HG03439 (cell line): ENCODE data around the gene DALRD3.

Experiments
- ATAC-seq: cut with Tn5 transposase; IDR thresholded peaks from one replicate; pipeline ENCODE4 v1.9.1; 2021; ENCODE audit warnings: mild to moderate bottlenecking, moderate library complexity; ENCODE audit not compliant: unreplicated experiment

DALRD3 gene

GRCh38 chr3:48982686-48983085 lies 35.7 kb downstream of the DALRD3 start:
- no peak for ATAC-seq

GRCh38 chr3:48982016-48982415 lies 36.4 kb downstream of the DALRD3 start:
- ATAC-seq, result no peak

- ATAC-seq, result no peak
Measured at GRCh38 chr3:48980295-48980694, 38.1 kb downstream of the DALRD3 start.

DNA sequence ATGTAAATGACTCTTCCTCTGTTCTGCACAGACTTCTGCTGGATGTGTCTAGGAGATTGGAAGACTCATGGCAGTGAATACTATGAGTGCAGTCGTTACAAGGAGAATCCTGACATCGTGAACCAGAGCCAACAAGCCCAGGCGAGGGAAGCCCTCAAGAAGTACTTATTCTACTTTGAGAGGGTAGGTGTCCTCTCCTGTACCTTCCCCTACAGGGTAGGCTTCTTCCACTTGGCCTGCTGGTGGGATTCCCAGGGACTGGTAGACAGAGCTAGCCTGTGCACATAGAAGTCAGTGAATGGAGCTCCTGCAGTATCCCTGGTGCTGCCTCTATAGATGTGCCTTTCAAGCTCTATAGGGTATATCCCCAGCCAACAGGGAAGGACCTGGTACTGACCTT lies 38.9 kb downstream of the DALRD3 start:
- no peak for ATAC-seq

- no peak for ATAC-seq
Measured at GRCh38 chr3:48974076-48974864, 44.1 kb downstream of the DALRD3 start.

GRCh38 chr3:48970586-48970985 lies 47.8 kb downstream of the DALRD3 start:
- ATAC-seq, result no peak

- no peak for ATAC-seq
Measured at GRCh38 chr3:48966876-48967361, 51.5 kb downstream of the DALRD3 start.

DNA sequence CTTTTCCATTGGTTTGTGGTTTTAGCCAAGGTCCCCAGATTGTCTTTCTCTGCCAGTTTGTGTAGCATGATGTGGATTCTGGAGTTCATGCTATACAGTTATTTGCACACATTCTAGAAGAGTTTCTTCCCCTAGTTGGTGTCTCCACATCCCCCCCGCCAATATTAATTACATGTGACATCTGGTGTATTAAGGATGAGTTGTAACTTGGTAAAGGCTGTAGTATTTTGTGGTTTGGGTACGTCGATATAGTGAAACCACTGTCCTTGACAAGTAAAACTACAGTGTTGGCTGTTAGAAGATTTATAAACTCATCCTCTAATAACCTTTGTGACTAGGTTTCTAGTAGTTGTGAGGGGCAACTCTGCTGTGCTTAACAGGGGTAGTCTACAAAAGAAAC lies 52.0 kb downstream of the DALRD3 start:
- no peak for ATAC-seq
